Prostate gland (tissue), 2 donors: ENCODE measurements around the gene NPR1. TPM values are rescaled to one million over a fixed set of nuclear protein-coding genes. Genes with fewer than 3 reads are reported as not detected.

Experiments used
- DNase-seq: peaks from one replicate; pipeline ENCODE4 v3.0.0-alpha.2; 2019; ENCODE audit warnings: low spot score
- H3K27ac ChIP-seq, 2 donors: fragments of 200-600 bp; sonication (generic); 2 replicates each; pipeline ENCODE4 v1.5.1; 2017 to 2019
- H3K27me3 ChIP-seq: fragments of 200-600 bp; sonication (generic); replicated peaks from 2 replicates; pipeline ENCODE4 v1.5.1; 2019; ENCODE audit not compliant: insufficient read depth
- H3K36me3 ChIP-seq, 2 donors: fragments of 200-600 bp; sonication (generic); 1 replicate in 1 of 2; 2 replicates in 1 of 2; pipeline versions ENCODE4 v1.5.1 to v1.8.1; 2017 to 2019
- H3K4me1 ChIP-seq: fragments of 200-600 bp; sonication (generic); replicated peaks from 2 replicates; pipeline ENCODE4 v1.5.1; 2019
- H3K4me3 ChIP-seq, 2 donors: fragments of 200-600 bp; sonication (generic); 2 replicates each; pipeline ENCODE4 v1.5.1; 2017 to 2019
- H3K9me3 ChIP-seq: fragments of 200-600 bp; sonication (generic); 2 replicates; pipeline ENCODE4 v1.5.1; 2017
- POLR2A ChIP-seq: fragments of 450-650 bp; IDR thresholded peaks from one replicate; pipeline ENCODE4 v1.6.1; 2016; ENCODE audit warnings: antibody characterized with exemption, mild to moderate bottlenecking
- POLR2AphosphoS5 ChIP-seq: sonication (generic); formaldehyde crosslinking; IDR thresholded peaks from one replicate; pipeline ENCODE4 v1.6.1; 2017; ENCODE audit warnings: antibody characterized with exemption
- WGBS: methylation state at CpG from one replicate; pipeline ENCODE4 v1.1.5; 2018; 5-methylcytosine and 5-hydroxymethylcytosine counted together
- intact Hi-C: fragments of 100-400 bp; cut with DNase I; formaldehyde crosslinking; loops from one replicate; pipeline ENCODE4 v1.14.2; 2022
- total RNA-seq, 2 donors: library from RNA; depleted of rRNA; stranded (reverse); fragments of >200 nt; gene quantifications; one replicate each; pipeline ENCODE4 v1.1.0, GENCODE V29; 2016
- TF ChIP-seq, protein P1 (sequence below), 4 experiments: fragments of 200-600 bp in 2 of 4; fragments of 450-650 bp in 2 of 4; sonication (generic) in 2 of 4; IDR thresholded peaks; 1 replicate in 3 of 4; 2 replicates in 1 of 4; pipeline ENCODE4 v1.5.1; 2016 to 2019; ENCODE audit warnings: antibody characterized with exemption in 4 of 4, mild to moderate bottlenecking in 2 of 4, moderate library complexity in 2 of 4

Gene NPR1
- total RNA-seq, 2 donors from 2014 or later = 2.9 to 6.0 TPM

DNA sequence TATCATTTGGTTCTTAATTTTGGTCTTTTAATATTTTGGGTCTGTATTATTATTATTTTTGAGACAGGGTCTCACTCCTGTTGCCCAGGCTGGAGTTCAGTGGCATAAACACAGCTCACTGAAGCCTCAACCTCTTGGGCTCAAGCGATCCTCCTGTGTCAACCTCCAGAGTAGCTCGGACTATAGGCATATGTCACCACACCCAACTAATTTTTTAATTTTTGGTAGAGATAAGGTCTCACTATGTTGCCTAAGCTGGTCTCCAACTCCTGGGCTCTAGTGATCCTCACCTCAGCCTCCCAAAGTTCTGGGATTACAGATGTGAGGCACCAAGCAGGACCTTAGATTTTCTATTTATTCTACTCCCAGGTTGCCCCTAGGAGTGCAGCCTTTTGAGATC, 5.0 kb upstream of the NPR1 start:
- H3K4me3 ChIP-seq = no peak overlapping the region
- WGBS = 95% methylated on average over 2 of the region's 2 CpGs
- no peaks in the 10 kb centered on the region for H3K27me3 ChIP-seq
- no peak overlapping the region for H3K27ac ChIP-seq
- H3K4me1 ChIP-seq = peaks cover 8% of the 10 kb centered on the region
- DNase-seq = no peak
- no peaks in the 10 kb centered on the region for H3K36me3 ChIP-seq
- H3K9me3 ChIP-seq = no peaks in the 10 kb centered on the region
- intact Hi-C loops = loop anchor here (5.0 kb wide), 1 partner anchor 101 kb away; no protein-coding TSS in a partner anchor
- no peak for TF ChIP-seq POLR2A
- TF ChIP-seq, protein P1, sequence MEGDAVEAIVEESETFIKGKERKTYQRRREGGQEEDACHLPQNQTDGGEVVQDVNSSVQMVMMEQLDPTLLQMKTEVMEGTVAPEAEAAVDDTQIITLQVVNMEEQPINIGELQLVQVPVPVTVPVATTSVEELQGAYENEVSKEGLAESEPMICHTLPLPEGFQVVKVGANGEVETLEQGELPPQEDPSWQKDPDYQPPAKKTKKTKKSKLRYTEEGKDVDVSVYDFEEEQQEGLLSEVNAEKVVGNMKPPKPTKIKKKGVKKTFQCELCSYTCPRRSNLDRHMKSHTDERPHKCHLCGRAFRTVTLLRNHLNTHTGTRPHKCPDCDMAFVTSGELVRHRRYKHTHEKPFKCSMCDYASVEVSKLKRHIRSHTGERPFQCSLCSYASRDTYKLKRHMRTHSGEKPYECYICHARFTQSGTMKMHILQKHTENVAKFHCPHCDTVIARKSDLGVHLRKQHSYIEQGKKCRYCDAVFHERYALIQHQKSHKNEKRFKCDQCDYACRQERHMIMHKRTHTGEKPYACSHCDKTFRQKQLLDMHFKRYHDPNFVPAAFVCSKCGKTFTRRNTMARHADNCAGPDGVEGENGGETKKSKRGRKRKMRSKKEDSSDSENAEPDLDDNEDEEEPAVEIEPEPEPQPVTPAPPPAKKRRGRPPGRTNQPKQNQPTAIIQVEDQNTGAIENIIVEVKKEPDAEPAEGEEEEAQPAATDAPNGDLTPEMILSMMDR (IDR thresholded peaks at IDR 0.05) = no peak
- TF ChIP-seq POLR2AphosphoS5 = no peak

DNA sequence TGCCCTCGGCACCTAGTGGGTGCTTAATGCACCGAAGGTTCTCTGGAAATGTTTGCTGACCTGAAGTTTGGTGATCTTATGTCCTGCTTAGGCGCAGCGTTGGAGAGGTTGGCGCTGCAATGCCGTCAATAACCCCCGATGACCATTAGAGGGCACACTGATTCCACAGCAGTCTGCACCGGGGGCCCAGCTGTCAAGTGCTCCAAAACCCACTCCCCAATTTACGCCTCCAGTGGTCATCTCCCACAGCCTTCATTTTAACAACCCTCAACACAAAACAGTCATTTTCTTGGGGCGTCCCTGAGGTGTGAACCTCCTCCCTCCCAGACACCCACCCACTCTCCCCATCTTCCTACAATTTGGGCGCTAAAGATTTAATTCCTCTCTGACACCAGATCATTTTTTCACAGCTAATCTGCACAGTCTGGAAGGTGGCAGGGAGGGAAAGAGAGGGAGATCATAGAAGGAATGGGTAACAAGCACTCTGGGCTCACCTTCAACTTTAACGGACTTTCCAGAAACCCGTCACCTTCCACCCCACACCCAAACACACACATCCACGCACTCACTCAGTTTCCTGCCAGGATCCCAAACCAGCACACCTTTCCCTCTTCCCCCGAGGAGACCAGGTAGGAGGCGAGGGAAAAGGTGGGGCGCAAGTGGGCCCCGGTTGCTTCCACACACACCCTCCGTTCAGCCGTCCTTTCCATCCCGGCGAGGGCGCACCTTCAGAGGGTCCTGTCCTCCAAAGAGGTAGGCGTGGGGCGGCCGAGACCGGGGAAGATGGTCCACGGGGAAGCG, 570 bp upstream of the NPR1 start:
- H3K4me3 ChIP-seq = peak overlapping the region; percentile 24 to 33
- TF ChIP-seq POLR2A = no peak
- no peak for TF ChIP-seq POLR2AphosphoS5
- TF ChIP-seq, protein P1 (IDR thresholded peaks at IDR 0.05) = peak; percentile 48 to 75 (median 65)
- intact Hi-C loops = loop anchor here (2.0 to 5.0 kb wide), 3 partner anchors 71 to 309 kb away; partner anchors contain the start of gene RAB13

DNA sequence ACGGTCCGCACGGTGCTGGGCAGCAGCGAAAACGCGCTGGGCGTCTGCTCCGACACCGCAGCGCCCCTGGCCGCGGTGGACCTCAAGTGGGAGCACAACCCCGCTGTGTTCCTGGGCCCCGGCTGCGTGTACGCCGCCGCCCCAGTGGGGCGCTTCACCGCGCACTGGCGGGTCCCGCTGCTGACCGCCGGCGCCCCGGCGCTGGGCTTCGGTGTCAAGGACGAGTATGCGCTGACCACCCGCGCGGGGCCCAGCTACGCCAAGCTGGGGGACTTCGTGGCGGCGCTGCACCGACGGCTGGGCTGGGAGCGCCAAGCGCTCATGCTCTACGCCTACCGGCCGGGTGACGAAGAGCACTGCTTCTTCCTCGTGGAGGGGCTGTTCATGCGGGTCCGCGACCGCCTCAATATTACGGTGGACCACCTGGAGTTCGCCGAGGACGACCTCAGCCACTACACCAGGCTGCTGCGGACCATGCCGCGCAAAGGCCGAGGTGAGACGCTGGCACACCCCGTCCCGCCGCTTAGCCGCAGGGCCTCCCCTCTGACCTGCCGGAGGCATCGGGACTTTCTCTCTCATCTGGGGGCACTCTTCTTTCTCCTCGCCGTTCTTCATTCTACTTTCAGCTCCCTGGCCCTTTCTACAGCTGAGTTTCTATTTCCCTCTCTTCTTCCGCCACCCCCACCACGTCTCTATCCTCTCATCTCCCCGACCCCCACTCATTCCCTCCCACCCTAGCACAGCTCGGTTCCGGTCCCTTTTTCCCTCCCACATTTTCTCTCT, 1.0 kb downstream of the NPR1 start:
- no peaks in the 10 kb centered on the region for H3K9me3 ChIP-seq
- WGBS = 5% methylated on average over 67 of the region's 73 CpGs
- H3K27ac ChIP-seq = no peak overlapping the region
- H3K27me3 ChIP-seq = no peaks in the 10 kb centered on the region
- no peak for DNase-seq
- H3K36me3 ChIP-seq = no peaks in the 10 kb centered on the region
- H3K4me3 ChIP-seq = peak overlapping the region; percentile 24 to 33
- intact Hi-C loops = loop anchor here (2.0 to 5.0 kb wide), 3 partner anchors 69 to 308 kb away; partner anchors contain the start of gene RAB13
- H3K4me1 ChIP-seq = no peaks in the 10 kb centered on the region
- TF ChIP-seq POLR2A (no peak), POLR2AphosphoS5 (no peak)
- TF ChIP-seq, protein P1 (IDR thresholded peaks at IDR 0.05) = peak in 1 of 4 experiments; percentile 9

More for the DNA sequence above, 570 bp upstream of the NPR1 start:
- WGBS = 2% methylated on average over 29 of the region's 29 CpGs
- DNase-seq = peak; percentile 38
- Histone ChIP-seq H3K36me3 (no peaks in the 10 kb centered on the region), H3K27ac (no peak overlapping the region), H3K4me1 (no peaks in the 10 kb centered on the region), H3K27me3 (no peaks in the 10 kb centered on the region), H3K9me3 (no peaks in the 10 kb centered on the region)

DNA sequence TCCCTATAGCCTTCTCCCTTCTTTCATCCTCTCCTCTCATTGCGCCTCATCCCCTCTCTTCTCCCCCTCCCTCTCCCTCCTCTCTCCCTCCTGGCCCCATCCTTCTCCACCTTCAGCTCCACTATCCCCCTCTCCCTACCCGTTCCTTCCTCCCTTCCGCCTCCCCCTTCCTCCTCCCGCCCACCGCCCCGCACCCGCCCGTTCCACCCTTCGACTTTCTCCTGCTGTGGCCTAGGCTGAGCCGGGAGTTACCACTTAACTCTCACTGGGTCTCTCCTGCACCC, 1.6 kb downstream of the NPR1 start:
- Histone ChIP-seq H3K27me3 (no peaks in the 10 kb centered on the region), H3K36me3 (no peaks in the 10 kb centered on the region), H3K4me1 (no peaks in the 10 kb centered on the region), H3K4me3 (no peak overlapping the region), H3K27ac (no peak overlapping the region), H3K9me3 (no peaks in the 10 kb centered on the region)
- no peak for DNase-seq
- no peak for TF ChIP-seq POLR2AphosphoS5
- TF ChIP-seq, protein P1 (IDR thresholded peaks at IDR 0.05) = no peak
- no peak for TF ChIP-seq POLR2A
- 41% methylated on average over 10 of the region's 10 CpGs for WGBS
- intact Hi-C loops = no loop called here
